ENCODE results near the gene NKAIN4.

Gene NKAIN4

DNA sequence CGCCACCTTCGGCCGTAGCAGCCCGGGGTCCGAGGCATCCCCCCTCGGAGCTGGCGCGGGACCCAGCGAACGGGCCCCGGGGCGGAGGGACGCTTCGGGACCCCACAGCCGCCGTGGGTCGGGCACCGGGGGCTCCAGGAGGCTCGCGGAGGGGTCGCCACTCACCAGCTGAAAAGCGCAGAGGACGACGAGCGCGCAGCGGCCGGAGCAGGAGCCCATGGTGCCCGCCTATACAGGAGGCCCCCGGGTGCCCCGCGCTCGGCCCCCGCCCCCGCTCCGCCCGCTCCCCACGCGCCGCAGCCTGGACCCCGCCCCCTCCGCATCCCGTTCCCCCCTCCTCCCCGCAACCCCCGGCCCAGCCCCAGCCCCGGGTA is at the start of gene NKAIN4:
TSS of gene NKAIN4 (minus strand) at position 232 of the 374 bp plus-strand sequence. CDS start at position 219, 13 bp downstream.
- no peak for DNase-seq

DNA sequence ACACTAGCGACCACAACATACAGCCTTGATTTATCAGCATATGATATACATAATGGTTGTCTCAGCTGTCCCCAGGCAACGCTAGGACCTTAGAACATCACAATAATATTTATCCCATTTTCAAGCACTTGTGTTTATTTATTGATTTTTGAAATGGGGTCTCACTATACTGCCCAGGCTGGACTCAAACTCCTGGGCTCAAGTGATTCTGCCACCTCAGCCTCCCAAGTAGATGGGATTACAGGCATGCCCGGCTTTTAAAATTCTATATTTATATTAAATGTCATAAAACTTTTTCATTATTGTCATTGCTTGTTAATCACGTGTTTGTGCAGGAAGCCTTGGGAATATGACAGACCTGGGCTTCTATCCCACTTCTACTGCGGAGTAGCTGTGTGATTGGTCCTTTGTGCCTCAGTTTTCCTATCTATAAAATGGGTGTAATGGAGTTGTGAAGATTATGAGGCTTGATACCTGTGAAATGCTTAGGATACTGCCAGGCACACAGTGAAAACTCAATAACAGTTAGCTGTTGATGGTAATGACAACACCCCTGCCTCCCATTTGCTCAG is 48.9 kb upstream of the NKAIN4 start:
- DNase-seq, result no peak

DNA sequence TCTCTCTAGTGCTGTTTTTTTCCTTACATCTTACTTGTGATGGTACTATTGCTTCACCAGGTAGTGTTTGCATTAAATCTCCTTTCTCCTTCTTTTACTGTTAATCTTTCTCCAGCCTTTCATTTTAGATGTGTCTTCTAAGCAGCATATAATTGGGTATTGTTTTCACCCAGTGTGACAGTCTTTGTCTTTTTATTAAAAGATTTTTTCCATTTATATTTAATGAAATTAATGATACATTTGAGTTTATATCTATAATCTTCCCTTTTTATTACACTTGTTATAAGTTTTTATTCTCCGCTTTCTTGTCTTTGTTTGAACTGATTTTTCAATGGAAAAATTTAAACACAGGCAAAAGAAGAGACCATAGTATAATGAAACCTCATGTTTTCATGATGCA is 47.4 kb upstream of the NKAIN4 start:
- DNase-seq, result no peak

DNA sequence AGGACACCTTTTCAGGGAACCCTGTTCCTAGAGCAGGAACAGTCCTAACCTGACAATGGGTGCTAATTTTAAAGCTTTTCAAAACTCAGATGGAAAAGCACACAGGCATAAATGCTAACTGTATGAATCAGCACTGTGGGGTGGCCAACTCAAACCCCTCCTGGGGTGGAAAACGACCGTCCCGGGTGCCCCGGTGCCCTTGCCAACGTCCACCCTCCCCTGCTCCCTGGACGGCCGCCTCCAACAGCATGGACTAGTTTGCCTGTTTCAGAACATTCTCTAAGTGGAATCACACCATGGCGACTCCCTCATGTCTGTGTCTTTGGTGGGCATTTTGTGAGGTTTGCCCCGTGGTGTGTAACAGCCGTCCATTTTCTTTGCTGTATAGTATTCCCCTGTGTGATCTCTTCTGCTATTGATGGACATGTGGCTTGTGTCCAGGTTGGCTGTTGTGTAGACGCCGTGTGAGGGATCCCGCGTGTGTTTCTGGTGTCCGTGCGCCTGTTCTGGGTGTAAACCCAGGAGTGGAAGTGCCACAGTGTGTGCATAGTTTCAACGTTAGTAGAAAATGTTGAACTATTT is 44.6 kb upstream of the NKAIN4 start:
- no peak for DNase-seq

DNA sequence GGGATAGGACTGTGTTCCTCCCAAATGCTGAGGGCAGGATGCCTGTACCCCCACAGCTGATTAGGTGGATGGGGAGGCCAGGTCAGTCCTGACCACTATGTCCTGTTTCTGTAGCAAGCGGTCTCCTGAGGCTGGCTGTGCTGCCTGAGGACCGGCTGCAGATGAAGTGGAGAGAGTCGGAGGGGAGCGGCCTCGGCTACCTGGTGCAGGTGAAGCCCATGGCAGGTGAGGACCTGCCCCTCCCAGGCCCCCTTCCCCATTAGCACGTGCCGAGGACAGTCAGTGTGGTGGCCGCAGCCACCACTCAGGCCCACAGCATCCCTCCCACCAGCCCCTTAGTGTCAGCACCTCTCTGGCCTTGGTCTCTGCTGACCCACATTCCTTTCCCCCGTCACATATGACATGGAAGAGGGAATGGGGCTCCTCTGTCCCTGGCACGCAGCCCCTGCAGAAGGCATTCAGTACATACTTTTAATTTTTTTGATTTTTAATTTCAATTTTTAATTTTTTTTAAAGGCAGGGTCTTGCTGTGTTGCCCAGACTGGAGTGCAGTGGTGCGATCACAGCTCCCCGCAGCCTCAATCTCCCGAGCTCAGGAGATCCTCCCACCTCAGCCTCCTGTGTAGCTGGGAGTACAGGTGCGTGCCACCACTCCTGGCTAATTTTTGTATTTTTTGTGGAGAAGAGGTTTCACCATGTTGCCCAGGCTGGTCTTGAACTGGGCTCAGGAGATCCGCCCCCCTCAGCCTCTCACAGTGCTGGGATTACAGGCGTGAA is 43.7 kb upstream of the NKAIN4 start:
- no peak for DNase-seq

DNA sequence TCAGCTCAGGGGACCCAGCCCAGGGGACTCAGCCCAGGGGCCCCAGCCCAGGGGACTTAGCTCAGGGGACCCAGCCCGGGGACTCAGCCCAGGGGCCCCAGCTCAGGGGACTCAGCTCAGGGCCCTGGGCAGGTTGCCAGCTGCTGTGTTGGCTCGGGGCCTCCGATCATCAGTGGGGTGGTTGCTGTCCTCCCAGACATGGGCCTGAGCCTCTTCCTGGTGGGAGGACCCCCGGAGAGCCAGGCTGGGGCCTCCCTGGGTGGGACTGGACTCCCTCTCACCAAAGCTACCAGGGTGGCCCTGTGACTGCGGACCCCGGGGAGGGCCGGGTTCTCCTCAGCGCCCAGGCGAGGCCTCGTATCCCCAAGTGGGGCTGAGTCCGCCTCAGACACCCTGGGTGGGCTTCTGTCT is 43.1 kb upstream of the NKAIN4 start:
- no peak for DNase-seq

DNA sequence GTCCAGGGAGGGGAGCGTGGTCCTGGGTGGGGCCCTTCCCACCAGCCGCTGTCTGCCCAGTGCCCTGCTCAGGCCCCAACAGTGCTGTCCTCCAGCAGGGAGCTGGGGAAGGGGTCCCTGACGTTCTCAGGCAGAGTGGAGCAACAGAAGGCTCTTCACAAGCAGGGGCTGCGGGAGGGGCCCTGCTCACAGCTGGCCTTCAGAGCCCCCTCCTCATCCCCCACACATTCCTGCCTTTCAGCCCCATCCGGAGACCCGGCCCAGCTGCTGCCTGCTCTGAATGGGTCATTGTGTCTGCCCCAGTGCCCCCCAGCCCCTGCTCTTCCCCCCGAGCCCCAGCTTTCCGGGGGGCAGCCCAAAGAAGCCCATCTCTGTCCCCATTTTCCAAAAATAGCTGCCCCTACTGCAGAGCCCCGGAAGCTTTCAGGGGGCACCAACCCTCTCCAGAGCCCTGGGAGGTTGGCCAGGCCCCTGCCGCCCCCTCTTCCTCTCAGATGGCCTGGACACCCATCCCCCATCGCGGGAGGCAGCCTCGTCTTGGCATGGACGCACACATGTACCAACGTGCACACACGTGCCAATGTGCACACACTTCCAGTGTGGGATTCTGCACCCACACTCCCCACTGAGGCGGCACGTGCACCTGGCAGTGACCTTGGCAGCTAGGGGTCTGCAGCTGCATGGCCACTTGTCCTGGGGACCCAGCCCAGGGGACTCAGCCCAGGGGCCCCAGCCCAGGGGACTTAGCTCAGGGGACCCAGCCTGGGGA is 42.5 kb upstream of the NKAIN4 start:
- DNase-seq, result no peak

DNA sequence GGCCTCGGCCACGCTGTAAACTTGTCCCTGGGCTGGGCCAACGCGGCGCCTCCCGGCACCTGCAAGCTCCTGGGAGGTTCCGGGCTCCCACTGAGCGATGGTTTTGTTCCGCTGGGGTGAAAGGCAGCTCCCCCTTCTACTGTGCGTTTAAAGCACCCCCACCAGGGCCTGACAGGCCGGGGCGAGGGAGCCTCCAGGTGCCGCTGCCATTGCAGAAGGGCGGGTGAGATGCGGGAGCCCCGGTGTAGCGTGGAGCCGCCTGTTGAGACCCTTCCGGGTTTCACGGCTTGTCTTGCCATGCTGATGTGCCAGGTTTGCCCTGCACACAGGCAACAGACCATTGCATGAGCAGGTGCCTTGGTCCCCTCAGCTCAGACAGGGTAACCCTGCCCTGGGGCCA is 41.6 kb upstream of the NKAIN4 start:
- no peak for DNase-seq

DNA sequence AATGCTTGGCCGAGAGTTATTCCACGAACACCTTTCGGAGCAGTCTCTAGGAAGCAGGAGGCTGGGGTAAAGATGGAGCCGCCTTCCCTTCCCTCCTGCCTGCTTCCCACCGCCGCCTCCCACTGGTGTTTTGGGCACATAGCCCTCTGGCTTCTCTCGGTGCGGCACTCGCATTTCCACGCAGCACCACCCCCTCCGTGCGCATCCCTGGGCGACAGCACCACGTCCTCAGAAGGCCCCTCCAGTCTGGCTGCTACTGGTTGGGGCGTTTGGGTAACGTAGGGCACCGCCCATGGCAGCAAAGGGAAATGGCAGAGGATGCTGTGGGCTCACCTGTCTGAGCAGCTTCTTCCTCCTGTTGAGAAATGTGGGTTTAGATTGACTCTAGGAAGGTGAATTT is 41.2 kb upstream of the NKAIN4 start:
- no peak for DNase-seq

DNA sequence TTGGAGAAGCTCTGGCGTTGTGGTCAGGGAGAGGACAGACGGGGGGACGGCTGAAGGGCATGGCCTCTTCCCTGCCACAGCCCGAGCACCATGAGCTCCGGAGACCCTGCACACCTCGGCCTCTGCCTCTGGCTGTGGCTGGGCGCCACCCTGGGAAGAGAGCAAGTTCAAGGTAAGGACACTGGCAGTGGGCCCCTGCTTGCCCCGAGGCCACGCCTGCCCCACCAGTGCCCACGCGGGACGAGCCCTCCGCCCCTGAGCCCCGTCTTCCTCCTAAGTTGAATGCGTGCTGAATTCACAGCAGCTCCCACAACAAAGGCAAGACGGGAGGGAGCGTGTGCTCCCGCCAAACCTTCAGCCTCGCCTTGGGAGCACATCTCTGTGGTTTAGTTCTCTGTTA is 40.8 kb upstream of the NKAIN4 start:
- no peak for DNase-seq

DNA sequence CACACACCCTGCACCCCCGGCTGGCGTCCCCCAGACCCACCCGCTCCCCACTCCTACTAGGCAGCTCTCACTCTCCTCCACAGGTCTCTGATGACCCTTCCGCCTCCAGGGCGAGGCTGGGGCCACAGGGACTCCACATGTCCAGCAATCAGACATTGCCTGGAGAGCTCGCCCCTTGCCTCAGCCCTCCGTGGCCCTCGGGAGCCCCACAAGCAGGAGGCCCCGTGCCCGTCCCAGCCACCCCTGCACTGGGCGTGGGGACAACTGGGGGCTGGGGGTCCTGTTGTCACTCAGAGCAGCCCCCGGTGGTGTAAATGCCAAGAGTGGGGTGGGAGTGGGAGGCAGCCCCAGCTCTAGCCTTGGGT is 40.3 kb upstream of the NKAIN4 start:
- DNase-seq, result no peak

DNA sequence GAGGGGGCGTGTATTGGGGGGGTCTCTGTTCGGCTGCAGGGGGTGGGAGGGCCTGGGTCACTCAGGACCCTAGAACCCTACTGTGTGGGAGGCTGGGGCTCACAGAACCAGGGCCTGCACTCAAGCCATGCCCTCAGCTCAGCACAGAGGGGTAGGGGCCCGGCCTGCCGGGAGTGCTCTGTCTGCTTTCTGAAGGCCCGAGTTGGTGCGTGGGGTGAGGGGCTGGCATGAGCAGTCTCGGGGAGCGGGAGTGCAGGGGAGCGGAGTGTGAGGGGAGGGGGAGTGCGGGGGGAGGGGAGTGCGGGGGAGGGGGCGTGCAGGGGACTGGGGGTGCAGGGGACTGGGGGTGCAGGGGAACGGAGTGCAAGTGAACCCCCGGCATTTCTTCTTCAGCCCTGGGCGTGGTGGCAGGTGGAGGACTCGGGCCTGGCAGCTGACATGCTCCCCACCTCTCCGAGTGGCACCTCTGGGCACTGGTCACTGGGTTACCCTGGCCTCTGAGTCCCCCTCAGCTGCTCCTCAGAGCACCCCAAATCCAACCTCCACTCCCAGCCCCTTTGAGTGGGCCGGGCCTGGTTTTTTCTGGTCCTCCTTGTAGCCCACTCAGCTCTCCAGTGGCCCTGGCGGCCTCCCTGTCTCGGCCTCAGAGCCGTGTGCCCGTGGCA is 39.7 kb upstream of the NKAIN4 start:
- no peak for DNase-seq

DNA sequence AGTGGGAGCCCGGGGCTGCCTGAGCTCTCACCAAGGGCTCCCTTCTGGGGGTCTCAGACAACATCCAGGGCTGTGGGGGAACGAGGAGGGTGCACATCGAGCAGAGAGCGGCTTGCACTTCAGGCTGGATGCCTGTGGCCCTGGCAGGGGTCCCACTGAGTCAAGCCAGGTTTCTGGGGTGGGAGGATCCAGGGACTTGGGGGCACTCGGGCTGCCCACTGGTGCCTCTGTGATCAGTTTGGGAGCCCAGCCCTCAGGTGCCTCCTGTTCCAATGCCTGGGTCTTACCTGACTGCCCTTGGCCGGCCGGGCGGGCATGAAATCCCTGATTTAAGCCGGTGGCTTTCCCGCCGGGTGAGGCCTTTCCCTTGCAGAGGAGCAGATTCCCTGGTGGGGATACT is 39.2 kb upstream of the NKAIN4 start:
- DNase-seq, result no peak

DNA sequence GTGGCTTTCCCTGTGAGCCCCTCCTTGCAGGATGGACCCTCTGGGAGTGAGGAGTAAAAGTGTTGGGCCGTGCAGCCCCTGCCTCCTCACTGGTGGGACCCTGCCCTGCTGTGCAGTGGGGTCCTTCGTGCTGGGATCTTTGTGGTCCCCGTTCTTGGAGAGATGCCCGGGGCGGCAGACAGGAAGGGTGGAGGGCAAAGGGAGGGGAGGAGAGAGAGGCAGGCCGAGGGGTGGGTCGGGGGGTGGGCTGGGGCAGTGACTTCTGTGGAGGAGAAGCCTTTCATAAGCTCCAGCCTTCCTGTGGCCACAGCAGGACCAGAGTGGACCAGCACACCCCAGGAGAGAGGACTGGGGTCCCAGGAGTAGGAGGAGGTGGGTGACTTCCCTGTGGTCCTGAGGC is 38.6 kb upstream of the NKAIN4 start, which contains the start of gene COL20A1:
TSS of gene COL20A1 (plus strand) at position 283 of the 400 bp plus-strand sequence. CDS start 1,922 bp downstream, outside the sequence.
- no peak for DNase-seq

DNA sequence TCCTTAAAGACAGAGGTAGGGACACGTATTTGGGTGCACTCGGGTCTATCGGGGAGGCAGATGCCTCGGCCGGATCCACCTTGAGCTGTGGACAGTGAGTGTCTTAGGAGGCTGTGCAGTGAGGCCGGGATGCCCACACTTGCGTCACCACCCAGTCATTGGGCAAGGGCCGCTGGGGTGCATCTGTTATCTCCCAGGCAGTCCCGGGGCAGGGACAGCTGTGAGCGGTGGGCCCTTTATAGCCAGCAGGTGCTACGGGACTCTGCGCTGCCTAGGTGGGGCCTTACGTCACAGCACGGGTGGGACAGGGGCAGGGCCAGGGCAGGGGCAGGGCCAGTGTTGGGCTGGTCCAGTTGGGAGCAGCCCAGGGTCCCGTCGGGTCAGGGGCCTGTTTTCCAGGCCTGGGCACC is 38.0 kb upstream of the NKAIN4 start:
- no peak for DNase-seq

DNA sequence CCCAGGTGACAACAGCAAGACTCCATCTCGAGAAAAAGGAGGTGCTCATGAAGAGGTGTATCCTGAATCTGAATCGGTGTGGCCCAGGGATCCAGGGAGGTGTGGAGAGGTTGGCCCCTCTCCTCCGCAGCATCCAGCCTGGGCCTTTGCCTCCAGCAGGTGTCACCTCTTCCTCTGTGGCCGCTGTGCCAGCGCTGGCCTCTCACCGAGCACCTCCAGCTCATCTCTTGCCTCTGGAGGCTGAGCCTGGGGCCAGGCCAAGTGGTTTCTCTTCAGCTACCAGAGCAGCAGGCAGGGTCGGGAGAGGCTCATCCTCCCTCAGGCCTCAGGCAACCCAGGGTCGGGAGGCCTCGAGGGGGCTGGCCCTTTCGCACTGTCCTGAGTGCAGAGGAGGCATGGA is 37.5 kb upstream of the NKAIN4 start:
- no peak for DNase-seq

DNA sequence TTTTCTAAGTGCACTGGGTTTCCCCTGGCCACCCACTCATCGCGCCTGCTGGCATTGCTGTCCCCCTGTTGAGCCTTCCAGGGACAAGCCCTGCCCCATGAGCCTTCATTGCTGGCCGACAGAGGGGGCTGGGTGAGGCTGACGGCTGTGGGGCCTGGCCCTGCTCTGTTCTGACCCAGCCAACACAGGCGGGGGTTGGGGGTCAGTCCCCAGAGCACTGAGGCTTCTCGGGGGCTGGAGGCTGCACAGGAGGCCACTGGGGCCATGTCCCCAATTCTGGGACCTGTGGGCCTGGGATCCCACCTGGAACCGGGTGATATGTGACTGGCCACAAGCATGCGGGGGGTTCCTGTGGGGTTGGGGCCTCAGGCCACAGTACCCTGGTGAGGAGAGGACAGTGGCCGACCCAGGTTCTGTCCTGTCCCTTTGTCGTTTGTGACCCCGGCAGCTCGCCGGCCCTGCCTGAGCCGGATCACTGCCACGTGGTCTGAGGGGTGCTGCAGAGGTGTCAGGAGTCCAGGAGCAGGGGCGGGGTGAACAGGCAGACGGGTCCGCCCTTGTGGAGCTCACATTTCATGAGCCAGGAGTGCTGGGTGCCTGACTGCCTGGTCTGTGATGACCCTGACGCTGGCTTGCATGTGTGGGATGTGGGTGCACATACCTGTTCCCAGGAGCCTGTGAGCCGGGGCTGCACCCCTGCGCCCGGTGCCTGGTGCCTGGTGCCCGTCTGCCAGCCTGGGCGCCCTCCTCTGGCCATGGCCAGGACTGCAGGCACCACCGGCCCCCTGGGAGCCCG is 36.6 kb upstream of the NKAIN4 start:
- DNase-seq, result no peak

DNA sequence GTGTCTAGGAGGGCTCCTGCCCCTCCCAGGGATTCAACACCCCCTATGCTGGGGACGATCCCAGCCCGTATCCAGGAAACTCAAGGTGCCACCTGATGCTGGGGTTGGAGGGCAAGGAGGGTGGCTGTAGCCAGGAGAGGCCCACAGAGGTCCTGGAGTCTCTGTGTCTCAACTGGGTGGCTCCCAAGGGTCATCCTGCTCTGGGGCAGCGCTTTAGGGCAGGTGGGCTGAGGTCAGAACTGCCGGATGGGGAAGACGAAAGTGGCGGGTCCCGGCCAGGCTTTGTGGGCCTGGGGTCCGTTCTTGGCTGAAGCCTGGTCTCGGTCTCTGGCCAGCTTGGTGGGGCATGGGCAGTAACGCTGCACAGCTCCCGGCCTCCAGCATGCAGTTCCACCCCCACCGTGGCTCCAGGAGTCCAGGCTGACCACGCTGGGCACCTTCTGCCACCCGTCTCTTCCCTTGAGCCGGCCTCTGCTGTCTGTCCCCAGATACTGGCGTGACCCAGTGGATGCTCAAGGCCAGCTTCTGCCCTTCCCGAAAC is 35.9 kb upstream of the NKAIN4 start:
- DNase-seq, result no peak

DNA sequence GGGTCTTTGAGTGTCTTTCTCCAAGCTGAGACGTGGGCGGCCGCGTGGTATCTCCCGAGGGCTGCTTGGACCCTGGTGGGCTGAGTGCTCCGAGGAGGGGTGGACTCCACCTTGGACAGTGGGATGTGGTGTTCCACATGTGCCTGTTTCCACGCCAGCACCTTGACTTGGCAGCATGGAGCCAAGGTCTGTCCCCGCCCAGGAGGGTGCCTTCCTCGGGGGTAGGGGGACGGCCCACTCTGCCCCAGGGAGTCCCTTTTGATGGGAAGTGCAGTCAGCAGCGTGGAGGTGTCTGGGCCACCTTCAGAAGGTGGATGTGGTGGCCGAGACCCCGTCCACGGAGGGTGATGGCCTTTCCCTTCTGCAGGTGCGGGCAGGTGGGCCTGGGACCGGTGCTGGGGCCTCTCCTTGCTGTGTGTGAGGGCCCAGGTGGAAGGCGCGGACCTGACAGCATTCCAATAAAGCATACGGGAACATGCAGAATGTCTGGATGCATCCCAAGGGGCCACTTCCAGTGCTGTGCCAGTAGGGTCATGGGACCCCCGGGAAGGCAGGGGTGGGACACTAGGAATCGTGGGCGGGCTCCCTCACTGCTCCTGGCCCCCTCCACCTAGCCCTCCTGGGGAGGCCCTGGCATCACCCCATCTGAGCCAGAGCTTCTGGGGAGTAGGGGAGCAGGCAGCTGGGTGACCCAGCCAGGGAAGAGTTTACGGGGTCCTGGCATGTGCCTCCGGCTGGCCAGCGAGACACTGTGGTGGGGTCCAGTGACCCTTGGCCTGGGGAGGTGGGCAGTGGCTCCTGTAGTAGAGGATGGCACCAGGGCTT is 35.3 kb upstream of the NKAIN4 start:
- no peak for DNase-seq

DNA sequence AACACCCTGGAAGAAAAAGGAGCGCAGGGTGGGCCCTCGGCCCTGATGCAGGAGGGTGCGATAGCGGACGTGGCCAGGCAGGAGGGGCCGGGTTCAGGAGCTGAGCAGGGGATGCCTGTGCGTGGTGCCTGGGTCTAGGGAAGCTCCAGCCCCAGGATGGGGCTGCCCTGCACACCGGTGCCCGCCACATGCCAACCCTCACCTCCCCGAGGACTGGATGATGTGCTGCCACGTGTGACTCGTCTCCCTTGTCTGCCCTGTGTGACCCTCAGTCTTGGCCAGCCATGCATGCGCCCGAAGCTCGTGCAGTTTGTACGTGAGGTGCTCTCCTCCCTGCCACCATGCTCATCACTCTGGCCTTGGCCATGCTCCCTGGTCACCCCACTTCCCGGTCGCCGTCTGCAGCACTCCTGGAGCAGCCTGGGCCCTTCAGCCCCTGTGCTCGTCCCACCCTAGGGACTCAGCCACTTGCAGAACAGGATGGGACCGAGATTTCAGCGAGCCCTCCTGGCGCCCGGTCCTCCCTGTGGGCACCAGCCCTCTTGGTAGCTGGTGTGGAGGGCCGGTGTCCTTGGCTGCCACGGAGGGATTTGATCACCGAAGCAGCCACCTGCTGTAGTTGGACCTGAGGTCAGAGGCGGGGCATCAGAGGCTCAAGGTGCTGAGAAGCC is 34.5 kb upstream of the NKAIN4 start:
- DNase-seq, result no peak

All from NCI-H2171 (cell line).